ENCODE results near the gene BAZ1A. TPM values are rescaled to one million over a fixed set of nuclear protein-coding genes. Genes with fewer than 3 reads are reported as not detected.

BAZ1A gene
- total RNA-seq, 4 donors from 2014 or later: 14.6 to 27.3 (median 24.5) TPM

GRCh38 chr14:34721129-34721528 lies 154.0 kb downstream of the BAZ1A start:
- TF ChIP-seq POLR2A (IDR thresholded peaks at IDR 0.05; ENCODE audit: low read depth): no peak
- TF ChIP-seq POLR2AphosphoS5 (IDR thresholded peaks at IDR 0.05): no peak
- TF ChIP-seq, protein P1, sequence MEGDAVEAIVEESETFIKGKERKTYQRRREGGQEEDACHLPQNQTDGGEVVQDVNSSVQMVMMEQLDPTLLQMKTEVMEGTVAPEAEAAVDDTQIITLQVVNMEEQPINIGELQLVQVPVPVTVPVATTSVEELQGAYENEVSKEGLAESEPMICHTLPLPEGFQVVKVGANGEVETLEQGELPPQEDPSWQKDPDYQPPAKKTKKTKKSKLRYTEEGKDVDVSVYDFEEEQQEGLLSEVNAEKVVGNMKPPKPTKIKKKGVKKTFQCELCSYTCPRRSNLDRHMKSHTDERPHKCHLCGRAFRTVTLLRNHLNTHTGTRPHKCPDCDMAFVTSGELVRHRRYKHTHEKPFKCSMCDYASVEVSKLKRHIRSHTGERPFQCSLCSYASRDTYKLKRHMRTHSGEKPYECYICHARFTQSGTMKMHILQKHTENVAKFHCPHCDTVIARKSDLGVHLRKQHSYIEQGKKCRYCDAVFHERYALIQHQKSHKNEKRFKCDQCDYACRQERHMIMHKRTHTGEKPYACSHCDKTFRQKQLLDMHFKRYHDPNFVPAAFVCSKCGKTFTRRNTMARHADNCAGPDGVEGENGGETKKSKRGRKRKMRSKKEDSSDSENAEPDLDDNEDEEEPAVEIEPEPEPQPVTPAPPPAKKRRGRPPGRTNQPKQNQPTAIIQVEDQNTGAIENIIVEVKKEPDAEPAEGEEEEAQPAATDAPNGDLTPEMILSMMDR (IDR thresholded peaks at IDR 0.05): no peak
- no peak for TF ChIP-seq EP300 (IDR thresholded peaks at IDR 0.05)
- Histone ChIP-seq H3K27ac (replicated peaks in 1 of 4) (no peak overlapping the region), H3K9me3 (no peaks in the 10 kb centered on the region), H3K4me3 (no peak overlapping the region), H3K4me1 (peaks cover 0 to 12% (median 9%) of the 10 kb centered on the region in 4 donors), H3K27me3 (no peaks in the 10 kb centered on the region), H3K36me3 (no peaks in the 10 kb centered on the region)
- intact Hi-C loops (cut with DNase I): no loop called here
- 96% methylated on average over 2 of the region's 2 CpGs for WGBS
- no peak for DNase-seq (ENCODE audit: extremely low spot score)

- Histone ChIP-seq H3K4me3 (no peak overlapping the region), H3K27ac (replicated peaks in 1 of 4) (no peak overlapping the region), H3K36me3 (no peaks in the 10 kb centered on the region), H3K27me3 (no peaks in the 10 kb centered on the region), H3K9me3 (no peaks in the 10 kb centered on the region), H3K4me1 (peaks cover 5 to 20% (median 17%) of the 10 kb centered on the region in 4 donors)
- intact Hi-C loops (cut with DNase I): loop anchor here (10.0 kb wide), 1 partner anchor 156 kb away; the partner anchor contains the start of gene BAZ1A
- DNase-seq (ENCODE audit: extremely low spot score): no peak
- WGBS: 73% methylated on average over 4 of the region's 4 CpGs
- no peak for TF ChIP-seq POLR2A (IDR thresholded peaks at IDR 0.05; ENCODE audit: low read depth)
- TF ChIP-seq, protein P1 (IDR thresholded peaks at IDR 0.05): no peak
- TF ChIP-seq EP300 (IDR thresholded peaks at IDR 0.05): no peak
- no peak for TF ChIP-seq POLR2AphosphoS5 (IDR thresholded peaks at IDR 0.05)
These were observed 156.3 kb downstream of the BAZ1A start for GRCh38 chr14:34718750-34719304.

GRCh38 chr14:34715127-34715863 lies 159.9 kb downstream of the BAZ1A start:
- TF ChIP-seq EP300 (IDR thresholded peaks at IDR 0.05) (no peak), POLR2A (IDR thresholded peaks at IDR 0.05; ENCODE audit: low read depth) (no peak), POLR2AphosphoS5 (IDR thresholded peaks at IDR 0.05) (no peak)
- TF ChIP-seq, protein P1 (IDR thresholded peaks at IDR 0.05): no peak
- Histone ChIP-seq H3K4me3 (peak overlapping the region; percentile 79 to 95 (median 86)), H3K36me3 (peaks cover 0 to 12% (median 5%) of the 10 kb centered on the region in 4 donors), H3K9me3 (no peaks in the 10 kb centered on the region), H3K4me1 (peaks cover 17 to 39% (median 37%) of the 10 kb centered on the region in 4 donors), H3K27ac (replicated peaks in 1 of 4) (peak overlapping the region; percentile 98 to 100 (median 98)), H3K27me3 (no peaks in the 10 kb centered on the region)
- 33% methylated on average over 8 of the region's 8 CpGs for WGBS
- intact Hi-C loops (cut with DNase I): loop anchor here (10.0 kb wide), 1 partner anchor 160 kb away; the partner anchor contains the start of gene BAZ1A
- DNase-seq (ENCODE audit: extremely low spot score): no peak

DNA sequence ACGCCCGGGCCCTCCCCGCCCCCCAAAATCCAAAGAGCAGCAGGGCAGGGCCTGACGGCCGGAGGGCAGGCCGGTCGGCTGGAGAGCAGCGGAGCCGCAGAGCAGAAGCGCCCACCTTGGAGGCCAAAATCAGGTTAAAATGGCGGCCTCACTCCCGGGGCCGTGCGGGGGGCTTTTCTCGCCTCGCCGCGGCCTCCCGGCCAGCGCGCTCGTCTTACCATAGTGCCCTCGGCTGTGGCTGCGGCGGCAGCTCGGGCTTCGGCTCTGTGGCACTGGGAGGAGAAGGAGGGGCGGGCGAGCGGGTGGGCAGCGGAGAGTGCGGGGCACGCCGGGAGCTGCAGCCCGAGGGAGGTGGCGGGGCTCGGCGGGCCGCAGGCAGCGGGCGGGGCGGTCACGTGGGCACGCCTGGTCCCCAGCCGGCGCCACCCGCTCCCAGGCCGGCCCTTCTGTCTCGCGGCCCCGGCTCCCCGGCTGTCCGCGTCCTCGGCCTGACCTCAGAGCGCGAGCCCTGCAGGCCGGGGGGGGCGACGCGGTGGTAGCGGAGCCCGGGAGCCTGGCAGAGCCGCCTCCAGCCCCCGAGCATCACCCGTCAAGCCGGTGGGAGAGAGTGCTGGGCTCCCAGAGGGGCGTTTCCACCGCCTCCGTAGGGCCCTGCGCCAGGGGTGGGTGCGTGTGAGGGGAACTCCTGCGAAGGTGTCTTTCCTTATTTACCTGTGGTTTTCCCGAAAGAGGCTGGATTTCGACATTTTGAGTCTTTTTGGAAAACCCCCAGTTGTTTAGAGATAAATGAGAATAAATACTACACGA lies 160.6 kb downstream of the BAZ1A start, which contains the start of gene CFL2:
Gene CFL2, minus strand, starts transcription at position 274 of the 807 bp plus-strand sequence. Its CDS starts 53 bp downstream, at position 221.
- Histone ChIP-seq H3K27ac (replicated peaks in 1 of 4) (peak within 1 kb of the TSS; percentile 98 to 100 (median 98)), H3K9me3 (no peaks in the 10 kb centered on the region), H3K36me3 (peaks cover 0 to 12% (median 5%) of the 10 kb centered on the region in 4 donors), H3K4me3 (peak within 1 kb of the TSS; percentile 79 to 95 (median 86)), H3K27me3 (no peaks in the 10 kb centered on the region), H3K4me1 (peaks cover 17 to 46% (median 45%) of the 10 kb centered on the region in 4 donors)
- intact Hi-C loops (cut with DNase I): loop anchor here (10.0 kb wide), 1 partner anchor 160 kb away; the partner anchor contains the start of gene BAZ1A
- under 1% methylated on average over 9 of the region's 76 CpGs for WGBS
- TF ChIP-seq EP300 (IDR thresholded peaks at IDR 0.05) (no peak), POLR2AphosphoS5 (IDR thresholded peaks at IDR 0.05) (peak; percentile 74 to 93), POLR2A (IDR thresholded peaks at IDR 0.05; ENCODE audit: low read depth) (peak; percentile 88)
- TF ChIP-seq, protein P1 (IDR thresholded peaks at IDR 0.05): no peak
- peak; percentile 94 for DNase-seq (ENCODE audit: extremely low spot score)

All from esophagus muscularis mucosa (tissue), 4 donors.